HL-60/S4 (cell line): Measurements from ENCODE around the gene COX5B.

ENCODE experiments used
- in situ Hi-C: fragments of 300-500 bp; cut with MboI; formaldehyde crosslinking; loops from 2 replicates; pipeline ENCODE4 v1.14.3; 2022; ENCODE audit warnings: low sequenced_read_pairs

Gene COX5B

DNA sequence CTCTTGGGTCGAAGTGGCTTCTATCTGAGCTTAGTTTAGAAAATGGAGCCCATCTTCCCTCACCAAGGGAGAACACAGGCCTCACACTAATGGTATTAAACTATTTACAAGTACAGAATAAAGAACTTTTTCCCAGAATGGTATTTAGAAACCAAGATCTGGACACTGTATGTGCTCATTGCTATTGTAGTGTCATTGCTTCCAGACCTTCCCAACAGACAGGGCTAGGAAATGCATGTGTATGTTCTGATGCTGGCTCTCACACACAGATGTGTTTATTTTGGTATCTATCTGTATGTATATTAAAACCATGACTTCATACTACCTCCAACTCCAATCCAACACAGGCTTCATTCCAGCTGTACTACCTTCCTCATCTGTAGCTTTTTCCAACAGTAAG is 8.0 kb downstream of the COX5B start:
- in situ Hi-C loops: loop anchor here (25.0 kb wide), 1 partner anchor 1592 kb away; no protein-coding TSS in a partner anchor

DNA sequence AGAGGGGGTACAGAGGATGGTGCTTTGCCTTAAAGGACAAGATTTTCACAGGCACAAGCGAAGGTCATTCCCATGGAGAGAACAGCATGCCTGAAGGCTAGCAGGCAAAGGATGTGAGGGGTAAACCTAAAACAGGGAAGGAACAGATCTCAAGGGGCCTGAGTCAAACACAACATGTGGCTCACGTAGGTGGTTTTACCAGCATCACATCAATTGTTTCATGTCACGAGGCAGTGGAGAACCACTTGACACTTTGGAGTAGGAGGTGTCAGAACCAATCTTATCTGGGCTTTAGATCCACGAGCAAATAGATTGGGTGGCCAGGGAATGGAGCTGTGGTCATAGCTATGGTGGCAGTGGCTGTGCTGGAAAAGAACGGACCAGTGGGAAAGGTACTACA is 8.4 kb downstream of the COX5B start:
- in situ Hi-C loops: loop anchor here (25.0 kb wide), 1 partner anchor 1592 kb away; no protein-coding TSS in a partner anchor

DNA sequence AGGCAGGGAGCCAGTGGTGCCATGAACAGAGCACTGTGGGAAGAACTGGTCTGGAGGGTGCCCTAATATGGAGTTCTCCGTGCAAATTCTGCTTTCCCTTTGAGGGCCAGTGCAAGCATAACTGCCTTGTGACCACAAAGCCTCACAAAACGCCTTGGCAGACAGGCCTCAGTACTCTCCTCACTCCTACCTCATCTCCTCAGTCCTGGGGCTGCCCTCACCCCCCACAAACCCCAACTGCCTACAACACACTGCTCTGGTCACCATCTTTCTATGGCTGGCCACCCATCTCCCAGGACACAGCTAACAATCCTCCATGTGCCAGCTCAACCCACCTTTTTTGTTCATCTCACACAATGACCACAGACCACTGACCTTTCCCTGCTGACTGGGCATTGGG is 8.9 kb downstream of the COX5B start:
- in situ Hi-C loops: loop anchor here (25.0 kb wide), 1 partner anchor 1592 kb away; no protein-coding TSS in a partner anchor

GRCh38 chr2:97656129-97656755 is 10.4 kb downstream of the COX5B start:
- in situ Hi-C loops: loop anchor here (25.0 kb wide), 1 partner anchor 1594 kb away; no protein-coding TSS in a partner anchor

DNA sequence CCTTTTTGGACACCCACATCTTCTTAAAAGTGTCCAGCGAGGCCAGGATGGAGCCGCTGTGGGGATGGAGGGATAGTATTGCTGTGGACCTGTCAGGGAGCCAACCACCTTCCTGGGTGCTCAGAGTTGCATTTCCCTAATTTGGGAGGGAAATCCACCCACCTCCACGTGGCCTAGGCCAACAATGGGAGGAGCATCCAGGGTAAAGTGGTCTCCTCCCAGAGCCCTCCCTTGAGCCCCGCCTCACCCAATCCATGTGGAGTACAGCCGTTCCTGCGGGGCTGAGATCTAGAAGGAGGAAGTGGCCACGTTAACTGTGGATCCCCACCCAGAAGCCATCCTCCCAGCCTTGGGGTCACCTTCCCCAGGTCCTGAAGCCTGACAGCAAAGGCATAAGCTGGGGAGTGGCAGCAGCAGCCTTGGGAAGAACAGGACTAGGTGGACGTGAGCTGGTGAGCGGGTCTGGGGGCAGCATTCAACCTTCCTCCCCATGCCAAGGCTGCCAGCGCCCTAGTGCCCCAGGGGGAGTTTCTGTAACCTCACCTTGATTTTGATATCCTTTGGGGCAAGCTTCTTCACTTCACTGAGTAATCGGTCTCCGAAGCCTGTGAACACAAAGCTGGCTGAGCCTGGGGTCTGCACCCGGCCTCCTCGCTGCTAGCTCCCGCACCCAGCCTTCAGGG is 11.2 kb downstream of the COX5B start:
- in situ Hi-C loops: loop anchor here (25.0 kb wide), 1 partner anchor 1595 kb away; no protein-coding TSS in a partner anchor

DNA sequence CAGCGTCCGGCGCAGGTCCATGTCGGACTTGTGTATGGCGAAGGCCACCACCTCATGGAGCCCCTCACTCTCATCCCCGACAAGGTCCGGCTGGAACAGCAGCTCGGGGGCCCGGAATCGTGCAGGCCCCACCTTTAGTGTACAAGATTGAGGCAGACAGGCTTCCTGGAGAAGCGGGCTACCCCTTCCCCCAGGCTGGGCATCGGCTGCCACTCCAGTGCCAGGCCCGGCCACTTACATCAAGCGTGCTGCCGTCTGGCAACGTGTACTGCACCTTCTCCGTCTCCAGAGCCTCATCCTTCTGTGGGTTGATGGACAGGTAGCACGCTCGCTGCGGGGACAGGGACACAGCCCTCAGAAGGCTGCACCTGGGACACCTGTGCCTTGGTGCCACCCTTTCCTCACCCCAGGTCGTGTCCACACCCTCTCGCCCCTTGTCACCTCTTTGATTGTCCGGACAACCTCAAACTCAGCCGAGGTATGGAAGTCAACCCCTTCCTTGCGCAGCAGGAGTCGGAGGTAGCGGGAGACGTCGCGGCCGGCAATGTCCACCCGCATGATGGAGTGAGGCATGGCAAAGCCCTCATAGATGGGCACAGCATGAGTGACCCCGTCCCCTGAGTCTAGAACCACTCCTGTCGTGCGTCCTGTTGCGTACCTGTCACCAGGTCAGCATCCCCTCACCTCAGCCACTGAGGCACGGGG is 12.3 kb downstream of the COX5B start:
- in situ Hi-C loops: loop anchor here (25.0 kb wide), 1 partner anchor 1596 kb away; no protein-coding TSS in a partner anchor

- in situ Hi-C loops: loop anchor here (25.0 kb wide), 1 partner anchor 1596 kb away; no protein-coding TSS in a partner anchor
Measured at GRCh38 chr2:97658691-97659157, 12.9 kb downstream of the COX5B start.

DNA sequence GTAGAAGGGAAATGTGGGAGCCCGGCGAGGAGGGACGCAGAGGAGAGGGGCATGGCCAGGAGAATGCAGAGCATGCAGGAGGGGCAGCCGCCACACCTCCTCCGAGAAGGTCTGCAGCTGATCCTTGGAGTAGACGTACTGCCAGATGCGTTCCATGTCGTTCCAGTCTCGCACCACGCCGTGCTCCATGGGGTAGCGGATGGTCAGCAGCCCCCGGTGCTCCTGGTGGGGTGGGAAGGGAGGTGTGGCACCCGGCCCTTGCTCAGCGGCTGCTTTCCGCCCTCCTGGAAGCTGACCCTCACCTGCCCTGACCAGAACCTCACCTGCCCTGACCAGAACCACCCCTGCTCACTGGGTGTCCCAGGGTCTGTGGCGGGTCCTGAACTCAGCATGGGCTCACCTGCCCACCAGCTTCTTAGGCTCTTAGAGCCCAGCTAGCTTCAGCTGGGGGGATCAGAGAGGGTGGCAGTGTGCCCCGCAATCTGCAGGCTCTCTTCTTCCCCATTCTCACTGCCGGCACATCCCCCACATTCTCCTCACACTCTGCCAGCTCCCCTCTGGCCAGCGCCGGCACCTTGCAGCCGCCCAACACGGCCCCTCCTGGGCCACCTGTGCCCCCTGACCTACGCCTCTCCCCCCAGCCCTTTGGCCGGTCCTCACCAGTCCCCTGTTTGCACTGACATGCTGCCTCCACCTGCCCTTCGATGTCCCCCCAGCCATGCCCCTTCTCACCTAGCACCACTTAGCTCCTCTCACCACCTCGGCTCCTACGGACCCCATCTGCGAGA is 13.6 kb downstream of the COX5B start:
- in situ Hi-C loops: loop anchor here (25.0 kb wide), 1 partner anchor 1597 kb away; no protein-coding TSS in a partner anchor

- in situ Hi-C loops: loop anchor here (25.0 kb wide), 1 partner anchor 1598 kb away; no protein-coding TSS in a partner anchor
Measured at GRCh38 chr2:97660044-97660774, 14.3 kb downstream of the COX5B start.

DNA sequence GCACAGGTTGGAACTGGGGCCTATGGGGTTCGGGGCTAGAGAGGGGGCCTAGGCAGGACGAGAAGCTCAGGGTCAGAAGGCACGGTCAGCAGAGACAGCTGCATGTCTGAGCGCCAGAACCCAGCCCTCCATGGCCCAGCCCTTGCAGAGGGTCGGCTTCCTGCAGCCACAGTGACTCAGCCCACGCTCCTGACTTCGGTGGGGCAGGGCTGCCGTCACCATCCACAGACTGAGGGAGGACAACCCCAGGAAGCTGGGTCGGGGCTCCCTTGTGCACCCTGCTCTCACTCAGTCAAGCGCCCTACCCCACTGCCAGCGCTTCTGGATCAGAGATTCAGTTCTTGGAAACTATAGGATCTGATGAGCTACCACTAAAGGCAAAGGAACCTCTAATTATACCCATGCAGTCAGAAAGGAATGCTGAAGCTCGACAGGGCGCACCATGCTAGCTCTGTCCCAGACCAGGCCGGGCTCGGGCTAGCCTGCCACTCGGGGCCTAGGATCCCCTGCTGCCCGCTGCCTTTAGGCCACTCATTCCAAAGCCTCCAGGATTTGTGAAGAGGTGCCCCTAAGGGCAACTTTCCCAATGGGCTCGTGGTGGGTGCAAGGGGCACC is 15.0 kb downstream of the COX5B start:
- in situ Hi-C loops: loop anchor here (25.0 kb wide), 1 partner anchor 1599 kb away; no protein-coding TSS in a partner anchor

DNA sequence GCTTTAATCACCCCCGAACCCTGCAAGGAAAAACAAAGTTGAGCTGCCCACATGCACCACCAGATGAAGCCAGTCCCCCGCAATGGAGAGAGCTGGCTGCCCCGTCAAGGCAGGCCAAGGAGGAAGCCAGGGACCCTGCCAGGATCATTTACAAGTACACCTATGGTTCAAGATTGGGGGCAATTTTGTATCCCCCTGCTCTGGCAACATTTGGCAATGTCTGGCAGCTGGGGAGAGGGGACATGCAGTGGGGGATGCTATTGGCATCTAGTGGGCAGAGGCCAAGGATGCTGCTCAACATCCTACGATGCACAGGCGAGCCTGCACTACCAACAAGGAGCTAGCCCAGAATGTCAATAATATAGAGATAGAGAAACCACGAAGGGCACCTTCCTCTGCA is 16.1 kb downstream of the COX5B start:
- in situ Hi-C loops: loop anchor here (25.0 kb wide), 1 partner anchor 1600 kb away; no protein-coding TSS in a partner anchor

GRCh38 chr2:97662386-97662894 is 16.6 kb downstream of the COX5B start:
- in situ Hi-C loops: loop anchor here (25.0 kb wide), 1 partner anchor 1600 kb away; no protein-coding TSS in a partner anchor

- in situ Hi-C loops: loop anchor here (25.0 kb wide), 1 partner anchor 1601 kb away; no protein-coding TSS in a partner anchor
Measured at GRCh38 chr2:97662895-97663625, 17.2 kb downstream of the COX5B start.

GRCh38 chr2:97663626-97663961 is 17.7 kb downstream of the COX5B start:
- in situ Hi-C loops: loop anchor here (25.0 kb wide), 1 partner anchor 1601 kb away; no protein-coding TSS in a partner anchor

DNA sequence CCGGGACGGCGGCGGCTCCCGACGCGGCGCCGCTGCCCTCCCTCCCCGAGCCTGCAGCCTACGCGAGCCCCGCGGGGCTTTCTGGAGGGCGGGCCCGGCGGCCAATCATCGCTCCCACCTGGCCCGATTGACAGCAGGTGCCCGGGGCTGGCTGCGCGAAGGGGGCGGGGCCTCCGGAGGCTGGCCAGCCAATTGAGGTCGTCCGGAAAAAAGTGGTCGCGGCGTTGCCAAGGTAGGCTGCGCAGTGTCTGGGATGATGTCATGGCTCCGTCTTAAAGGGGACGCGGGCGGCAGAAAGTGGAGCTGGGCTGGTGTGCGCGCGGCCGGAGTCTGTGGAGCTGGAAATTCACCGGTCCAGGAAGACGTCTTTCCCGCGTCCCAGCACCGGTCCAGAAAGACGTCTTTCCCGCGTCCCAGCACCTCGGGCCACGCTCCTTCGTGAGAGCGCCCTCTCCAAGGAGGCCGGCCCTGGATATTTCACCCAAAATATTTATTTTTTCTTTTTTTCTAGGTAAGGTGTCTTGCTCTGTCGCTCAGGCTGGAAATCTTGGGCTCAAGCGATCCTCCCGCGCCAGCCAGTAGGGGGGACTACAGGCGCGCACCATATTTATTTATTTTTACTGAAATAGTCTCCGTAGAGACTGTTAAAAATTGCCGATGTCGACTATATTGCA is 18.2 kb downstream of the COX5B start, which contains the start of gene ACTR1B:
TSS of gene ACTR1B (minus strand) at position 83 of the 674 bp plus-strand sequence. CDS start 154 bp downstream, outside the sequence.
- in situ Hi-C loops: loop anchor here (25.0 kb wide), 1 partner anchor 1602 kb away; no protein-coding TSS in a partner anchor

DNA sequence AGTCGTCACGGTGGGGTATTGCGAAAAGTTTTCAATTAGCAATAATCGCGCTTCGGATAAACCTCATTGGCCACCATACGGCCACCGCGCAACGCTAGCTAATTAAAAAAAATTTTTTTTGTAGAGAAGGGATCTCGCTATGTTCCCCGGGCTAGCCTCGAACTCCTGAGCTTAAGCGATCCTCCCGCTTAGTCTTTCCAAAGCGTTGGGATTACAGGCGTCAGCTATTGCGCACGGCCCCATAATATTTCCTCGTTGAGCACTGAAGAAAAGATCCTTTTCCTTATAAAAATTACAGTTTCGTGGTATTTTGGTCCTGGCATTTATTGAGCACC is 18.7 kb downstream of the COX5B start:
- in situ Hi-C loops: loop anchor here (25.0 kb wide), 1 partner anchor 1602 kb away; no protein-coding TSS in a partner anchor

- in situ Hi-C loops: loop anchor here (25.0 kb wide), 1 partner anchor 1607 kb away; no protein-coding TSS in a partner anchor
Measured at GRCh38 chr2:97669448-97669847, 23.6 kb downstream of the COX5B start, which contains the start of gene C2orf92. TSS of gene C2orf92 (plus strand) at chr2:97669713. CDS start at chr2:97669789, 76 bp downstream.
